GM19193 (cell line): ENCODE data around the gene BNC1.

Experiments
- POLR2A ChIP-seq: IDR thresholded peaks from 4 replicates; pipeline ENCODE4 v1.6.1; 2011; ENCODE audit not compliant: insufficient read depth, insufficient read length; ENCODE audit errors: extremely low read depth

Gene BNC1

GRCh38 chr15:83284559-83285283, at the start of gene BNC1:
BNC1 (minus strand) TSS chr15:83284664; CDS start chr15:83284628, 36 bp downstream.
- TF ChIP-seq POLR2A, result no peak

- no peak for TF ChIP-seq POLR2A
These were observed 42.6 kb upstream of the BNC1 start for GRCh38 chr15:83327041-83327440.

GRCh38 chr15:83324799-83325198, 40.3 kb upstream of the BNC1 start:
- no peak for TF ChIP-seq POLR2A

- no peak for TF ChIP-seq POLR2A
These were observed 38.8 kb upstream of the BNC1 start for GRCh38 chr15:83323296-83323711.

- TF ChIP-seq POLR2A, result no peak
These were observed 38.2 kb upstream of the BNC1 start for GRCh38 chr15:83322691-83323090.

- no peak for TF ChIP-seq POLR2A
These were observed 37.6 kb upstream of the BNC1 start for GRCh38 chr15:83322061-83322460.

- TF ChIP-seq POLR2A, result no peak
These were observed 36.4 kb upstream of the BNC1 start for GRCh38 chr15:83320844-83321243.

GRCh38 chr15:83320404-83320803, 35.9 kb upstream of the BNC1 start:
- TF ChIP-seq POLR2A, result no peak

GRCh38 chr15:83319771-83320170, 35.3 kb upstream of the BNC1 start:
- TF ChIP-seq POLR2A, result no peak

GRCh38 chr15:83318861-83319415, 34.5 kb upstream of the BNC1 start:
- no peak for TF ChIP-seq POLR2A

- no peak for TF ChIP-seq POLR2A
These were observed 33.6 kb upstream of the BNC1 start for GRCh38 chr15:83318036-83318435.

GRCh38 chr15:83312071-83312470, 27.6 kb upstream of the BNC1 start:
- TF ChIP-seq POLR2A, result no peak

GRCh38 chr15:83310521-83311456, 26.3 kb upstream of the BNC1 start:
- TF ChIP-seq POLR2A, result no peak

GRCh38 chr15:83308671-83309070, 24.2 kb upstream of the BNC1 start:
- TF ChIP-seq POLR2A, result no peak

GRCh38 chr15:83306561-83306960, 22.1 kb upstream of the BNC1 start:
- TF ChIP-seq POLR2A, result no peak

- no peak for TF ChIP-seq POLR2A
These were observed 21.3 kb upstream of the BNC1 start for GRCh38 chr15:83305704-83306291.
